ENCODE measurements around the gene AP1S3.
"Not testable (repeated sequence)": the region's sequence is repeated elsewhere in the genome, so short reads cannot be mapped to it uniquely, and the experiment has no call there.

The AP1S3 gene

DNA sequence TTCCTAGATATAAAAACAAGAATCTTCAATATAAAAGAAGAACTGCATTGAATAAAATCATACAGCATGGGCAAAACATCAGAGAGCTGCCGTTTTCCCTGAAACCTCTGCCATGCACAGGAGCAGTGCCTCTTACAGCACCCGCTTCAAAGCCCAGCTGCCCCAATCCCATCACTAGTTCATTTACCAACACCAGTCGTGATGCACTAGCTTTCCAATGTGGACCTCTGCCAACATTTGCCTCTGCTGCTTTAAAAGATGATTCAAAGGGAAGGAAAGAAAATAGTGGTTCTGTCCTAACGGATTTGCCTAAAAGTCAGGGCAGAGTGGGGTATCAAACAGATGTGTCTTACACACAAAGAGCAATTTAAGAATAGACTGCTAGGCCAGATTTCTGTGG, 43.4 kb upstream of the AP1S3 start:
- H3K4me3 ChIP-seq, result no peak overlapping the region
- no peak for DNase-seq
- intact Hi-C loops (cut with DNase I; ENCODE audit: low total_unique reads), result no loop called here
- TF ChIP-seq, protein P1, sequence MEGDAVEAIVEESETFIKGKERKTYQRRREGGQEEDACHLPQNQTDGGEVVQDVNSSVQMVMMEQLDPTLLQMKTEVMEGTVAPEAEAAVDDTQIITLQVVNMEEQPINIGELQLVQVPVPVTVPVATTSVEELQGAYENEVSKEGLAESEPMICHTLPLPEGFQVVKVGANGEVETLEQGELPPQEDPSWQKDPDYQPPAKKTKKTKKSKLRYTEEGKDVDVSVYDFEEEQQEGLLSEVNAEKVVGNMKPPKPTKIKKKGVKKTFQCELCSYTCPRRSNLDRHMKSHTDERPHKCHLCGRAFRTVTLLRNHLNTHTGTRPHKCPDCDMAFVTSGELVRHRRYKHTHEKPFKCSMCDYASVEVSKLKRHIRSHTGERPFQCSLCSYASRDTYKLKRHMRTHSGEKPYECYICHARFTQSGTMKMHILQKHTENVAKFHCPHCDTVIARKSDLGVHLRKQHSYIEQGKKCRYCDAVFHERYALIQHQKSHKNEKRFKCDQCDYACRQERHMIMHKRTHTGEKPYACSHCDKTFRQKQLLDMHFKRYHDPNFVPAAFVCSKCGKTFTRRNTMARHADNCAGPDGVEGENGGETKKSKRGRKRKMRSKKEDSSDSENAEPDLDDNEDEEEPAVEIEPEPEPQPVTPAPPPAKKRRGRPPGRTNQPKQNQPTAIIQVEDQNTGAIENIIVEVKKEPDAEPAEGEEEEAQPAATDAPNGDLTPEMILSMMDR (IDR thresholded peaks at IDR 0.05), result no peak
- H3K9me3 ChIP-seq, result no peaks in the 10 kb centered on the region
- H3K27ac ChIP-seq, result no peak overlapping the region
- peaks cover 92 to 95% (median 93%) of the 10 kb centered on the region in 3 donors for H3K36me3 ChIP-seq
- H3K27me3 ChIP-seq, result no peaks in the 10 kb centered on the region
- H3K4me1 ChIP-seq, result no peaks in the 10 kb centered on the region

DNA sequence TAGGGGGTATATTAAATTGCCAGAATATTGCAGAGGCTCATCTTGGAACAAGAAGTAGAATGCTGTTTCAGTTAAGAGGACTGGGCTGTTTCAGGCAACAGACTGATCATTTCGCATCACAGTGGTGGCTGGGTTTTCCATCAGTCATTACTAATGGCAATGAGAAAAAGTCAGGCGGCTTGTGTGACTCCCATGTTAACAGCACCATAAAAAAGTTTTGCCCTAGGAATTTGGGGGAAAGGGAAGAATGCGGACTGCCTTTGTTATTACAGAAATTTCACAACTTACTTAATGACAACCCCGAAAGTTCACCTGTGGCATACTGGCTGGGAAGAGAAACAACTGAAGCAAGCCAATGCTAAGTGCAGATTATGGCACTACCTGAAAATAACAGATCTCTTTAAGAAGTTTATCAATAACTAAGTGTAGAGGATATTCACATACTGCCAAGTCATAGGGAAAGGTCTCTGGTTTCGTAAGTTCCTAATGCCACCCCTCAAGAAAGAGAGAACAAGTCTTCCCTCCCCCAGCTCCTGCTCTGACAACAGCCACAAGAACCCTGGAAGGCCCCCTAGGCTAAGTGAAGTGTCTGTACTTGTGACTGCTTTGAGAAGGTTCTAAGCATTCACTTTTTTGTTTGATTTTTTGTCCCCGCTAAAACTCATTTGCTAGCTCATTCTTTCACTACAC, 40.5 kb upstream of the AP1S3 start:
- TF ChIP-seq, protein P1 (IDR thresholded peaks at IDR 0.05), result no peak
- no peaks in the 10 kb centered on the region for H3K9me3 ChIP-seq
- no peak overlapping the region for H3K4me3 ChIP-seq
- no peaks in the 10 kb centered on the region for H3K4me1 ChIP-seq
- no peak for DNase-seq
- H3K27ac ChIP-seq, result no peak overlapping the region
- intact Hi-C loops (cut with DNase I; ENCODE audit: low total_unique reads), result no loop called here
- peaks cover 88 to 97% (median 89%) of the 10 kb centered on the region in 3 donors for H3K36me3 ChIP-seq
- H3K27me3 ChIP-seq, result no peaks in the 10 kb centered on the region

DNA sequence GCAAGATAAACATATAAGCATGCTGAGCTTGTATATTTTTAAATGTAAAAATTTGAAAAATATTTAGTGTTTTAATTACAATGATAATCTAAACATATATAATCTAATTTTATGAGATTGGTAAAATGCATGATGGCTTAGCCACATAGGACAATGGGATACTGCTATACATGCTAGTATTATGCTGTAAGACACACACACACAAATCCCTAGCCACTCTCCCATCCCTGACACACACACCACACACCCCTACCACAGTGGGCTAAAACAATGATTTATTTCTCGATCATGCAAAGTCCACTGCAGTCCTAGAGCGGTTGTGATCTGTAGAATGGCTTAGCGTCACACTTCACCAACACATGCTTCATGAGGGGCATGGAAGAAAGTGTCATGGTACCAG, 36.3 kb upstream of the AP1S3 start:
- H3K4me3 ChIP-seq, result no peak overlapping the region
- H3K4me1 ChIP-seq, result no peaks in the 10 kb centered on the region
- H3K9me3 ChIP-seq, result no peaks in the 10 kb centered on the region
- no peaks in the 10 kb centered on the region for H3K27me3 ChIP-seq
- DNase-seq, result no peak
- peaks cover 72 to 77% (median 73%) of the 10 kb centered on the region in 3 donors for H3K36me3 ChIP-seq
- TF ChIP-seq, protein P1 (IDR thresholded peaks at IDR 0.05), result no peak
- intact Hi-C loops (cut with DNase I; ENCODE audit: low total_unique reads), result no loop called here
- no peak overlapping the region for H3K27ac ChIP-seq

DNA sequence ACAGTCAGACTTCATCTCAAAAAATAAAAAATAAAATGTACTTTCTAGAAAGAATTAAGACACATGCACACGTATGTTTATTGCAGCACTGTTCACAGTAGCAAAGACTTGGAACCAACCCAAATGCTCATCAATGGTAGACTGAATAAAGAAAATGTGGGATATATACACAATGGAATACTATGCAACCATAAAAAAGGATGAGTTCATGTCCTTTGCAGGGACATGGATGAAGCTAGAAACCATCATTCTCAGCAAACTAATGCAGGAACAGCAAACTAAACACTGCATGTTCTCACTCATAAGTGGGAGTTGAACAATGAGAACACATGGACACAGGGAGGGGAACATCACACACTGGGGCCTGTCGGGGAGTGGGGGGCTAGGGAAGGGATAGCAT, 35.4 kb upstream of the AP1S3 start:
- DNase-seq; H3K9me3 ChIP-seq; intact Hi-C loops (cut with DNase I; ENCODE audit: low total_unique reads); H3K4me1 ChIP-seq; H3K4me3 ChIP-seq; H3K27ac ChIP-seq; H3K27me3 ChIP-seq: not testable (repeated sequence)
- peaks cover 63 to 68% (median 64%) of the 10 kb centered on the region in 3 donors for H3K36me3 ChIP-seq

DNA sequence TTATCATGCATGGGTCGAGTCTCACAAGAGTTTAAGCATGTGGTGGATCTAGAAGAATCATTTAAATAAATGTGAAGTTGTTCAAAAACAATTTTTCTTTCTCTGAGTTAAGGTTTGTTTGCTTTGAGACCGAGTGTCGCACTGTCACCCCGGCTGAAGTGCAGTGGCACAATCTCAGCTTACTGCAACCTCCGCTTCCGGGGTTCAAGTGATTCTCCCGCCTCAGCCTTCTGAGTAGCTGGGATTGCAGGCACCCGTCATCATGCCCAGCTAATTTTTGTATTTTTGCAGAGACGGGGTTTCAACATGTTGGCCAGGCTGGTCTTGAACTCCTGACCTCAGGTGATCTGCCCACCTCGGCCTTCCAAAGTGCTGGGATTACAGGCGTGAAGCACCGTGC, 34.3 kb upstream of the AP1S3 start:
- H3K4me1 ChIP-seq; H3K9me3 ChIP-seq; H3K4me3 ChIP-seq; DNase-seq; intact Hi-C loops (cut with DNase I; ENCODE audit: low total_unique reads); H3K27me3 ChIP-seq; H3K27ac ChIP-seq: not testable (repeated sequence)
- H3K36me3 ChIP-seq, result peaks cover 52 to 58% (median 57%) of the 10 kb centered on the region in 3 donors

DNA sequence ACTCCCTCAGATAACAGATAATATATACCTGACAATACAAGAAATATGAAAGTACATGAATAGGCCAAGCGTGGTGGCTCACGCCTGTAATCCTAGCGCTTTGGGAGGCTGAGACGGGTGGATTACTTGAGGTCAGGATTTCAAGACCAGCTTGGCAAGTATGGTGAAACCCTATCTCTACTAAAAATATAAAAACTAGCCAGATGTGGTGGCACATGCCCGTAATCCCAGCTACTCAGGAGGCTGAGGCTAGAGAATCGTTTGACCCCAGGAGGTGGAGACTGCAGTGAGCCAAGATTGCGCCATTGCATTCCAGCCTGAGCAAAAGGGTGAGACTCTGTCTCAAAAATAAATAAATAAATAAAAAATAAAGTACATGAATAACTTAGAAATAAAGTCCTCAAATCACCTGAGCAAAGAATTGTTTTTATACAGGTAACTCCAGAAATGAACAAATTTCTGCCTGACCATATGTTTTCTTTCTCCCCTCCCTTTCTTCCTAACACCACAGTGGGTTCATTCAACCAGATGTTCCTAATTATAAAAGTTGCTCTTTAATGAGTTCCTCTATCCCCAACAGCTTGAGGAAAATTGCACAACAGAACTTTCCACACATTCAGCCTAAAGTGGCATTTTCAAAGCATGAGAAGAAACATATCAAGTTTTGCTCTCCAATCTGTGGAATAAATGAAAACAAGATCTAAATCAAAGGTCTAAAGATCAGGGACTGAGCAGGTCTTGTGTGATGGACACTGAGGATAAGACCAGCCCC, 33.6 kb upstream of the AP1S3 start:
- no peaks in the 10 kb centered on the region for H3K27me3 ChIP-seq
- H3K4me1 ChIP-seq, result no peaks in the 10 kb centered on the region
- H3K36me3 ChIP-seq, result peaks cover 46 to 52% (median 51%) of the 10 kb centered on the region in 3 donors
- intact Hi-C loops (cut with DNase I; ENCODE audit: low total_unique reads), result no loop called here
- H3K27ac ChIP-seq, result no peak overlapping the region
- no peaks in the 10 kb centered on the region for H3K9me3 ChIP-seq
- TF ChIP-seq, protein P1 (IDR thresholded peaks at IDR 0.05), result no peak
- no peak overlapping the region for H3K4me3 ChIP-seq
- DNase-seq, result no peak
